BJ (cell line): ENCODE results near the gene MTNR1A. TPM values are rescaled to one million over a fixed set of nuclear protein-coding genes. Genes with fewer than 3 reads are reported as not detected.

Source experiments
- CTCF ChIA-PET: fragments of 350-600 bp; formaldehyde crosslinking; extraction: SDS; loops from one replicate; lab custom pipeline; 2021; ENCODE audit warnings: antibody characterized with exemption, inconsistent platforms; lab: Yijun Ruan, JAX
- POLR2A ChIA-PET: fragments of 300-600 bp; sonication (Branson Sonifier 250); formaldehyde crosslinking; extraction: SDS; loops from one replicate; lab custom pipeline; 2021; ENCODE audit warnings: antibody characterized with exemption; lab: Charles Lee
- DNase-seq: peaks from one replicate; pipeline ENCODE4 v3.0.0-alpha.2; 2011; ENCODE audit warnings: low read depth
- H3K27me3 ChIP-seq: 2 replicates; pipeline ENCODE4 v1.6.0; 2011; ENCODE audit warnings: low read length; ENCODE audit not compliant: control insufficient read depth, insufficient read depth
- H3K36me3 ChIP-seq: 2 replicates; pipeline ENCODE4 v1.5.1; 2011; ENCODE audit warnings: low read length; ENCODE audit not compliant: control insufficient read depth, insufficient read depth
- H3K4me3 ChIP-seq: 2 replicates; pipeline ENCODE4 v1.5.1; 2011; ENCODE audit warnings: low read depth, mild to moderate bottlenecking, control low read depth, low read length
- CTCF ChIP-seq: IDR thresholded peaks from 2 replicates; pipeline ENCODE4 v1.5.1; 2011; ENCODE audit warnings: low read depth, mild to moderate bottlenecking, control low read depth, inconsistent platforms, low read length, moderate library complexity; ENCODE audit not compliant: insufficient read depth
- polyA plus RNA-seq: library from polyadenylated mRNA; depleted of rRNA; stranded (reverse); fragments of >200 nt; gene quantifications from 2 replicates; pipeline ENCODE4 v1.2.3, GENCODE V29; 2011

MTNR1A gene
- polyA plus RNA-seq, 1 experiment, result 0.06 TPM

- POLR2A ChIA-PET, result no interaction called here
- CTCF ChIA-PET, result no interaction called here
- Histone ChIP-seq H3K36me3 (no peaks in the 10 kb centered on the region), H3K27me3 (no peaks in the 10 kb centered on the region), H3K4me3 (no peak overlapping the region)
- TF ChIP-seq CTCF, result no peak
- DNase-seq, result no peak
Observed at GRCh38 chr4:186500721-186501304, 54.6 kb downstream of the MTNR1A start.

GRCh38 chr4:186499467-186499866 lies 55.9 kb downstream of the MTNR1A start:
- H3K36me3 ChIP-seq, result no peaks in the 10 kb centered on the region
- POLR2A ChIA-PET, result no interaction called here
- no peak for DNase-seq
- H3K4me3 ChIP-seq, result no peak overlapping the region
- CTCF ChIA-PET, result no interaction called here
- no peak for TF ChIP-seq CTCF
- no peaks in the 10 kb centered on the region for H3K27me3 ChIP-seq

- DNase-seq, result no peak
- no peak for TF ChIP-seq CTCF
- no peaks in the 10 kb centered on the region for H3K36me3 ChIP-seq
- no peak overlapping the region for H3K4me3 ChIP-seq
- ChIA-PET CTCF (no interaction called here), POLR2A (no interaction called here)
- H3K27me3 ChIP-seq, result no peaks in the 10 kb centered on the region
Observed at GRCh38 chr4:186497043-186497442, 58.3 kb downstream of the MTNR1A start.

GRCh38 chr4:186494496-186494895 lies 60.9 kb downstream of the MTNR1A start:
- no peak for TF ChIP-seq CTCF
- Histone ChIP-seq H3K4me3 (no peak overlapping the region), H3K27me3 (no peaks in the 10 kb centered on the region), H3K36me3 (no peaks in the 10 kb centered on the region)
- ChIA-PET POLR2A (no interaction called here), CTCF (no interaction called here)
- DNase-seq, result no peak

GRCh38 chr4:186487726-186488125 lies 67.6 kb downstream of the MTNR1A start:
- no peak for DNase-seq
- ChIA-PET POLR2A (interaction anchor here (0.6 kb wide), 1 partner anchor 10 kb away, joined by 3 read pairs; no protein-coding TSS in a partner anchor), CTCF (interaction anchor here (1.7 kb wide), 1 partner anchor 14 kb away, joined by 4 read pairs; no protein-coding TSS in a partner anchor)
- no peak overlapping the region for H3K4me3 ChIP-seq
- no peaks in the 10 kb centered on the region for H3K27me3 ChIP-seq
- TF ChIP-seq CTCF, result no peak
- no peaks in the 10 kb centered on the region for H3K36me3 ChIP-seq
